GM18499 (cell line): ENCODE measurements around the gene NCLN.
"Not testable (repeated sequence)": the region's sequence is repeated elsewhere in the genome, so short reads cannot be mapped to it uniquely, and the experiment has no call there.

Source experiments
- ATAC-seq: cut with Tn5 transposase; IDR thresholded peaks from one replicate; pipeline ENCODE4 v1.9.1; 2021; ENCODE audit warnings: moderate number of reproducible peaks; ENCODE audit not compliant: insufficient read depth, unreplicated experiment

The NCLN gene

DNA sequence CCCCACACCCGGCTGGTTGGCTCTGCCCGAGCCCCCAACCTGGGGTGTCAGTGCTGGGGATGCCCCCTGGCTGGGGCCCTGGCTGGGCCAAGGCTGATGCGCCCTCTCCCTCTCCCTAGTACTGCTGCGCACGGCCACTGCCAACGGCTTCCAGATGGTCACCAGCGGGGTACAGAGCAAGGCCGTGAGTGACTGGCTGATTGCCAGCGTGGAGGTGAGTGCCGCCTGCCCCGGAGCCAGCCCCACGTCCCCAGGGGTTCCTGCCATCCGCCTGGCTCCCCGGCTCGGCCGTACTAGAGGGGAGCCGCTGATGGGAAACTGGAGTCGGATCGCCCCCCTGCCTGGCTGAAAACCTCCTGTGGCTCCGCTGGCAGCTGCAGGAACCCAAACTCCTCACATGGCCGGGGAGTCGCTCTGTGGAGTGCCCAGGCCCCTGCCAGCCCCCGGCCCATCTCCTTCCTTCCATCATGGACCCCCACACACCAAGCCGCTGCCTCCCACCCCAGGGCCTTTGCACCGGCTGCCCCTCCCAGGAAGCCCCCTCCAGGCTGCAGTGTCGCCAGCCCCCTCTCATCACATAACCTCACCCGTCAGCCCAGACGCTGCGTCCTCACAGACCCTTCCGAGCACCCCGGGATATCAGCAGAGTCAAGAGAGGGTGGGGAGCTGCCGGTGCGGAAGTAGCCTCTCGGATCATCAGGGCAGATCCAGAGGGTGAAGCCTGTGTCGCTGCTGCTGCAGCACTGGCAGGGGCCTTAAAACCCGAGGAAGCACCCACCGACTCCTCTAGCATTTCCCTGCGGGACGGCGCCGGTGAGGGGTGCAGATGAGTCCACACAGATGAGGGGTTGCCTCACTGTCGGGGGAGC lies 10.6 kb downstream of the NCLN start:
- no peak for ATAC-seq

GRCh38 chr19:3196933-3197205 lies 11.1 kb downstream of the NCLN start:
- no peak for ATAC-seq

GRCh38 chr19:3198901-3199700 lies 13.4 kb downstream of the NCLN start:
- no peak for ATAC-seq

- ATAC-seq = no peak
Measured at GRCh38 chr19:3201072-3201700, 15.5 kb downstream of the NCLN start.

- no peak for ATAC-seq
Measured at GRCh38 chr19:3201911-3202310, 16.2 kb downstream of the NCLN start.

- ATAC-seq = no peak
Measured at GRCh38 chr19:3202346-3202745, 16.6 kb downstream of the NCLN start.

- ATAC-seq = not testable (repeated sequence)
Measured at GRCh38 chr19:3202895-3203294, 17.2 kb downstream of the NCLN start.

GRCh38 chr19:3203805-3204645 lies 18.3 kb downstream of the NCLN start:
- no peak for ATAC-seq

GRCh38 chr19:3204646-3205275 lies 19.0 kb downstream of the NCLN start:
- no peak for ATAC-seq

DNA sequence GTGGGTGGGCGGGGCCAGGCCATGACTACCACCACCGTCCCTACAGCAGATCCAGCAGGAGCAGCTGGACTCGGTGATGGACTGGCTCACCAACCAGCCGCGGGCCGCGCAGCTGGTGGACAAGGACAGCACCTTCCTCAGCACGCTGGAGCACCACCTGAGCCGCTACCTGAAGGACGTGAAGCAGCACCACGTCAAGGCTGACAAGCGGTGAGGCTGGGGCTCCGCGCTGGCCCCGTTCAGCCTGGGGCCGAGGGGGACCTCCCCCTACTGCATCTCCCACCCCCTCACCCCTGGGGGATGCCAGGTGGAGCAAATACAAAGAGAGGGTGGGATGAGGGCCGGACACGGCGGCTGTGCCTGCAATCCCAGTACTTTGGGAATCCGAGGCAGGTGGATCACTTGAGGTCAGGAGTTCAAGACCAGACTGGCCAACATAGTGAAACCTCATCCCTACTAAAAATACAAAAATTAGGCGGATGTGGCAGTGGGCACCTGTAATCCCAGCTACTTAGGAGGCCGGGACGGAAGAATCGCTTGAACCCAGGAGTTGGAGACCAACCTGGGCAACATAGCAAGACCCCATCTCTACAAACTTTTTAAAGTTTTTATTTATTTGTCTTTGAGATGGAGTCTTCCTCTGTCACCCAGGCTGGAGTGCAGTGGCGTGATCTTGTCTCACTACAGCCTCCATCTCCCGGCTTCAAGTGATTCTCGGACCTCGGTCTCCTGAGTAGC lies 20.7 kb downstream of the NCLN start:
- ATAC-seq = no peak

DNA sequence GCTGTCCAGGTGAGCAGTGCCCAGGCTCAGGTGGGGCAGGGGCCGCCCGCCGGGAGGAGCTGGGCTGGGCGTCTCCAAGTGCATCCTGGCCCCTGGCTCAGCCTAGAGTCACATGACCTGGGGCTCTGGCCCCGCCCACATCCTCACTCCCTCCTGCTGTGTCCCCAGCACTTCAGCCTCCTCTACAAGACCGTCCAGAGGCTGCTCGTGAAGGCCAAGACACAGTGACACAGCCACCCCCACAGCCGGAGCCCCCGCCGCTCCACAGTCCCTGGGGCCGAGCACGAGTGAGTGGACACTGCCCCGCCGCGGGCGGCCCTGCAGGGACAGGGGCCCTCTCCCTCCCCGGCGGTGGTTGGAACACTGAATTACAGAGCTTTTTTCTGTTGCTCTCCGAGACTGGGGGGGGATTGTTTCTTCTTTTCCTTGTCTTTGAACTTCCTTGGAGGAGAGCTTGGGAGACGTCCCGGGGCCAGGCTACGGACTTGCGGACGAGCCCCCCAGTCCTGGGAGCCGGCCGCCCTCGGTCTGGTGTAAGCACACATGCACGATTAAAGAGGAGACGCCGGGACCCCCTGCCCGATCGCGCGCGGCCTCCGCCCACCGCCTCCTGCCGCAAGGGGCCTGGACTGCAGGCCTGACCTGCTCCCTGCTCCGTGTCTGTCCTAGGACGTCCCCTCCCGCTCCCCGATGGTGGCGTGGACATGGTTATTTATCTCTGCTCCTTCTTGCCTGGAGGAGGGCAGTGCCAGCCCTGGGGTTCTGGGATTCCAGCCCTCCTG lies 21.9 kb downstream of the NCLN start:
- no peak for ATAC-seq

DNA sequence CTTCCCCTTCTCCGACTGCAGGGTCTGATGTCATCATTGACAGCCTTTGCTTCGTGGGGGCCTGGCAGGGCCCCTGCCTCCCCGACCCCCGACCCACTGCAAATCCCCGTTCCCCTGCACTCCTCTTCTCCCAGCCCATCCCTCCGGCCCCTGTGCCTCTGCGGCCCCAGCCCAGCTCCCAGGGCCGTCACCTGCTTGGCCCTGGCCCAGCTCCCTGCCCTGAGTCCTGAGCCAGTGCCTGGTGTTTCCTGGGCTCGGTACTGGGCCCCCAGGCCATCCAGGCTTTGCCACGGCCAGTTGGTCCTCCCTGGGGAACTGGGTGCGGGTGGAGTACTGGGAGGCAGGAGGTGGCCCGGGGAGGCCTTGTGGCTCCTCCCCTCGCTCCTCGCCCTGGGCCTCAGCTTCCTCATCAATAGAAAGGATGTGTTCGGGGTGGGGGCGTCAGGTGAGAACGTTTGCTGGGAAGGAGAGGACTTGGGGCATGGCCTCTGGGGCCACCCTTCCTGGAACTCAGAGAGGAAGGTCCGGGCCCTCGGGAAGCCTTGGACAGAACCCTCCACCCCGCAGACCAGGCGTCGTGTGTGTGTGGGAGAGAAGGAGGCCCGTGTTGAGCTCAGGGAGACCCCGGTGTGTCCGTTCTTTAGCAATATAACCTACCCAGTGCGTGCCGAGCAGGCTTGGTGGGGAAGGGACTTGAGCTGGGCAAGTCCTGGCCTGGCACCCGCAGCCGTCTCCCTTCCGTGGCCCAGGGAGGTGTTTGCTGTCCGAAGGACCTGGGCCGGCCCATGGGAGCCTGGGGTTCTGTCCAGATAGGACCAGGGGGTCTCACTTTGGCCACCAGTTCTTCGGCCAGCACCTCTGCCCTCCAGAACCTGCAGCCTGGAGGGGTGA lies 22.8 kb downstream of the NCLN start:
- ATAC-seq = no peak

DNA sequence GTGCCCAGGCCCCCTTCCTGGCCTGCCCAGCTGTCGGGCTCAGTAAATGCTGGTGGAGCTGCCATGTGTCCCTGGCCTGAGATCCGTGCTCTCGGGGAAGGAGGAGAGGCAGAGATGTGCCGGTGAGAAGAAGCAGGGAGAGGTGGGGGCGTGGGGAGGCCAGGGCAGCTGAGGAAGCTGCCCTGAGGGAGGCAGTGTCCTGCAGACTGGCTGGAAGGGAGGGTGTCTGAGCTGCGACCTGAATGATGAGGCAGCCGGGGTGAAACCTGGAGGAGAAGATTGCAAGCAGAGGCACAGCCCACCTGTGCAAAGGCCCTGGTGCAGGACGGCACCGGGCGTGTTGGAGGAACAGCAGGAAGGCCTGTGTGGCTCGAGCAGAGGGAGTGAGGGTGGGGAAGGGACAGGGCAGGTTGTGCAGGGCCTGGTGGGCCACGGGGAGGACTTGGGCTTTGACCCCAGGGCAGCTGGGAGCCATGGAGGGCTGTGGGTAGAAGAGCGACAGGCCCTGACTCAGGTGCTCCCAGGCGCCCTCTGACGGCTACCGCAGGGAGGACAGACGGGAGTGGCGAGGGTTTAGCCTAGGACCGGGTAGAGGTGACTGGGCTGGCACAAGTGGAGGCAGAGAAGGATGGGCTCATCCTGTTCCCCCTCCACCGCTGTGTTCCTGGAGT lies 24.8 kb downstream of the NCLN start:
- ATAC-seq = no peak

DNA sequence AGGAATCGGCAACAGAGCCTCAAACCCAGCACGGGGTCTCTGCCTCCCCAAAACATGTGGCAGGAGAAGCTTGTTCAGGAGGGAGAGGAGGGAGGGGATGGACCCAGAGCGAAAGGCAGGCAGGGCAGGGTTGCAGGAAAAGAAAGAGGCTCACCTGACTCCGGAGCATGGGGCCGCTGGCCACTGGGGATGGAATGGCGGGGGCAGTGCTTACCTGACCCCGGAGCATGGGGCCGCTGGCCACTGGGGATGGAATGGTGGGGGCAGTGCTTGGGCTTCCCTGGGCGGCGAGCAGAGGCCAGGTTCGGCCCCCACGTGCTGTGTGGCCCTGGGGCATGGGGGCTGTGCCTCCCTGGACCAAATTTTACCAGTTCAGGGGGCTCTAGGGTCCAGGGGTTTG lies 25.5 kb downstream of the NCLN start:
- ATAC-seq = no peak

DNA sequence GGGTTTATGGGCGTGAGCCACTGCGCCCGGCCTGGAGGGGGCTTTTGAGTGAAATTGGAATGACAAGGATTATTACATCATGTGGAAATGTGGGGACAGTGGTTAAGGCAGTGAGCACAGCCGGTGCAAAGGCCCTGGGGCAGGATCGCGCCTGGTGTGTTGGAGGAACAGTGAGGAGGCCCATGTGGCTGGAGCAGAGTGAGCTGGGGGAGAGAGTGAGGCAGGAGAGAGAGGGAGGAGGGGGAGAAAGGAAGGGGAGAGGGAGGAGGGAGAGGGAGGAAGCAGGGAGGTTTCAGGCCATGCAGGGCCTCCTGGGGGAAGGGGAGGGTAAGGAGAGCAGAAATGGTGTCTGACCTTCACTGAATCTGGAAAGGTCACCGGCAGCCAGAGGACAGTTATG lies 27.4 kb downstream of the NCLN start:
- ATAC-seq = no peak

DNA sequence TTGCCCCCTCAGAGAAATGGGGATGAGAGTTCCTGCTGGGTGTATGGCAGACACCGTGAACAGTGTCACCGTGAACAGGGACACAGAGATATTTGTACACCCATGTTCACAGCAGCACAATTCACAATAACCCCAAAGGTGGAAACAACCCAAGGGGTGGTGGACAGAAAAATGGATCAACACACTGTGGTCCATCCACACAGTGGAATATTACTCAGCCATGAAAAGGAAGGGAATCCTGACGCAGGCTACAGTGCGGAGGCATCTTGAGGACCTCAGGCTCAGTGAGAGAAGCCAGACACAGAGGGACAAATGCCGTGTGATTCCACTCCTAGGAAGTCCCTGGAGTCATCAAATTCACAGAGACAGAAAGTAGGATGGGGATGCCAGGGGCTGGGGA lies 31.1 kb downstream of the NCLN start:
- ATAC-seq = no peak

- ATAC-seq = no peak
Measured at GRCh38 chr19:3220576-3220975, 34.8 kb downstream of the NCLN start.
